Activated naive CD4-positive, alpha-beta T cell treated with anti-CD3 and anti-CD28 coated beads for 36 hours (primary cell): ENCODE measurements around the gene KLHL20. TPM values are rescaled to one million over a fixed set of nuclear protein-coding genes. Genes with fewer than 3 reads are reported as not detected.
"Not testable (repeated sequence)": the region's sequence is repeated elsewhere in the genome, so short reads cannot be mapped to it uniquely, and the experiment has no call there.

Experiments
- CTCF ChIA-PET: fragments of 350-600 bp; sonication (Branson Sonifier 250); formaldehyde crosslinking; loops from one replicate; lab custom pipeline; 2021; ENCODE audit warnings: antibody characterized with exemption; lab: Charles Lee
- DNase-seq: peaks from one replicate; pipeline ENCODE4 v3.0.0-alpha.2; 2020
- H3K27ac Mint-ChIP-seq: one replicate; pipeline ENCODE4 v1.8.0; 2021; ENCODE audit warnings: mild to moderate bottlenecking, mixed read lengths
- H3K27me3 Mint-ChIP-seq: one replicate; pipeline ENCODE4 v1.8.0; 2021; ENCODE audit warnings: low read depth, mixed read lengths
- H3K36me3 Mint-ChIP-seq: one replicate; pipeline ENCODE4 v1.8.0; 2021; ENCODE audit warnings: low read depth, mixed read lengths
- H3K4me1 Mint-ChIP-seq: one replicate; pipeline ENCODE4 v1.8.0; 2021; ENCODE audit warnings: low read depth, mixed read lengths
- H3K4me3 Mint-ChIP-seq: one replicate; pipeline ENCODE4 v1.8.0; 2021; ENCODE audit warnings: mild to moderate bottlenecking, moderate library complexity, mixed read lengths
- H3K9me3 Mint-ChIP-seq: one replicate; pipeline ENCODE4 v1.8.0; 2021; ENCODE audit warnings: mixed read lengths
- intact Hi-C: fragments of 100-400 bp; cut with micrococcal nuclease; formaldehyde crosslinking; loops from one replicate; pipeline ENCODE4 v1.15.1; 2023
- total RNA-seq, 2 experiments: library from RNA; stranded (reverse); gene quantifications; one replicate each; pipeline ENCODE4 v1.2.3, GENCODE V29; 2021

KLHL20 gene, protein sequence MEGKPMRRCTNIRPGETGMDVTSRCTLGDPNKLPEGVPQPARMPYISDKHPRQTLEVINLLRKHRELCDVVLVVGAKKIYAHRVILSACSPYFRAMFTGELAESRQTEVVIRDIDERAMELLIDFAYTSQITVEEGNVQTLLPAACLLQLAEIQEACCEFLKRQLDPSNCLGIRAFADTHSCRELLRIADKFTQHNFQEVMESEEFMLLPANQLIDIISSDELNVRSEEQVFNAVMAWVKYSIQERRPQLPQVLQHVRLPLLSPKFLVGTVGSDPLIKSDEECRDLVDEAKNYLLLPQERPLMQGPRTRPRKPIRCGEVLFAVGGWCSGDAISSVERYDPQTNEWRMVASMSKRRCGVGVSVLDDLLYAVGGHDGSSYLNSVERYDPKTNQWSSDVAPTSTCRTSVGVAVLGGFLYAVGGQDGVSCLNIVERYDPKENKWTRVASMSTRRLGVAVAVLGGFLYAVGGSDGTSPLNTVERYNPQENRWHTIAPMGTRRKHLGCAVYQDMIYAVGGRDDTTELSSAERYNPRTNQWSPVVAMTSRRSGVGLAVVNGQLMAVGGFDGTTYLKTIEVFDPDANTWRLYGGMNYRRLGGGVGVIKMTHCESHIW
- total RNA-seq: 10 to 100 TPM; 13.0 to 14.9 TPM

DNA sequence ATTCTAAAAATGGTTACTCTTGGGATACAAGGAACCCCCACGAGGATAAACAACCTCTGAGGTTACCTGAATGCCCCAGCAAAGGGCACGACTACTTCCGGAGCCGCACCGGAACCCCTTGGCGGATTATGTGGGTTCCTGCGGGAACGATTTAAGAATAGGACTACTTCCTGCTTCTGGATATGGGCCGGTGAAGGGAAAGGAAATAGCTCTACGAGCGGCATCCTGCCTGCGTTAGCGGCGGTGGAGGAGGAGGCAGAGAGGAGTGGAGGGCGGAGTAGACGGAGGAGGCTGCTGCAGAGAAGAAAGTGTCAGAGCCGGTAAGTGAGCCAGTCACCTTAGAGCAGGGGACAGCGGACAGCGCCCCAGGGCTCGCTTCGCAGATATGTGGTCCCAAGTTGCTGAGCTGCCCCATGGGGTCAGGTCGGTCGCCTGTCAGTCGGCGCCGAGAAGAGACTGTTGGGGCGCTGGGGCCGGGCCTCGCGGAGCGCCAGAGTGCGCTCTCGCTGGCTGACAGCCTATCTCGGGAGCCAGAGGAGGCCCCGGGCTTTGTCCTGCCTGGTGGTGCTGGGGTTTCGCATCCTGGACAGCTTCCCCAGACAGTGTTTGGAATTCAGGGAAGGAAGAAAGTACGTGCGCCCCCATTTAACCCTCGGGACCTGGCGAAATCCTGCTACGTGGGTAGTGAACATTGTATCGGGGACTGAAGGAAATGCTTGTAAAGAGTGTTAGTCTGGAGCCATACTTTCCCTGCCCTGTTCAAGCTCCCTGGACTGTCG lies at the start of gene KLHL20:
KLHL20 (plus strand) TSS at position 223 of the 779 bp plus-strand sequence. CDS start 1,063 bp downstream, outside the sequence.
- CTCF ChIA-PET: interaction anchor here (1.2 to 1.5 kb wide), 6 partner anchors 8 to 285 kb away, joined by 3 to 4 read pairs (median 4); partner anchors contain the start of gene DARS2
- H3K4me3 Mint-ChIP-seq: peak within 1 kb of the TSS; percentile 97
- DNase-seq: peak; percentile 91
- peak within 1 kb of the TSS; percentile 96 for H3K27ac Mint-ChIP-seq
- intact Hi-C loops: loop anchor here (1.0 to 10.0 kb wide), 8 partner anchors 109 to 1284 kb away; partner anchors contain the start of genes CACYBP, CENPL, DARS2 and PRDX6
- no peaks in the 10 kb centered on the region for H3K36me3 Mint-ChIP-seq
- peaks cover 15% of the 10 kb centered on the region for H3K27me3 Mint-ChIP-seq
- H3K4me1 Mint-ChIP-seq: peaks cover 9% of the 10 kb centered on the region
- no peaks in the 10 kb centered on the region for H3K9me3 Mint-ChIP-seq

DNA sequence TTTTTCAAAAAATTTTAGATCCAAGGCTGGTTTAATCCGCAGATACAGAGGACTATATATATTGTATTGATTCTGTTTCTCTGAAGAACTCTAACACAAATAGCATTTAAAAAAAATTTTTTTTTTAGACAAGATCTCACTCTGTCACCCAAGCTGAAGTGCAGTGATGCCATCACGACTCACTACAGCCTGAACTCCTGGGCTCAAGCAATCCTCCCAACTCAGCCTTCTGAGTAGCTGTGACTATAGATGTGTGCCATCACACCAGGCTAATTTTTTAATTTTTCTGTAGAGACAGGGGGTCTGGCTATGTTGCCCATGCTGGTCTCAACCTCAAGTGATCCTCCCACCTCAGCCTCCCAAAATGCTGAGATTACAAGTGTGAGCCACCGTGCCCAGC lies 48.1 kb upstream of the KLHL20 start:
- no peak overlapping the region for H3K4me3 Mint-ChIP-seq
- no peaks in the 10 kb centered on the region for H3K9me3 Mint-ChIP-seq
- intact Hi-C loops: no loop called here
- peaks cover 30% of the 10 kb centered on the region for H3K27me3 Mint-ChIP-seq
- DNase-seq: no peak
- peaks cover 13% of the 10 kb centered on the region for H3K4me1 Mint-ChIP-seq
- peaks cover 2% of the 10 kb centered on the region for H3K36me3 Mint-ChIP-seq
- CTCF ChIA-PET: interaction anchor here (0.5 kb wide), 1 partner anchor 487 kb away, joined by 3 read pairs; no protein-coding TSS in a partner anchor
- no peak overlapping the region for H3K27ac Mint-ChIP-seq

DNA sequence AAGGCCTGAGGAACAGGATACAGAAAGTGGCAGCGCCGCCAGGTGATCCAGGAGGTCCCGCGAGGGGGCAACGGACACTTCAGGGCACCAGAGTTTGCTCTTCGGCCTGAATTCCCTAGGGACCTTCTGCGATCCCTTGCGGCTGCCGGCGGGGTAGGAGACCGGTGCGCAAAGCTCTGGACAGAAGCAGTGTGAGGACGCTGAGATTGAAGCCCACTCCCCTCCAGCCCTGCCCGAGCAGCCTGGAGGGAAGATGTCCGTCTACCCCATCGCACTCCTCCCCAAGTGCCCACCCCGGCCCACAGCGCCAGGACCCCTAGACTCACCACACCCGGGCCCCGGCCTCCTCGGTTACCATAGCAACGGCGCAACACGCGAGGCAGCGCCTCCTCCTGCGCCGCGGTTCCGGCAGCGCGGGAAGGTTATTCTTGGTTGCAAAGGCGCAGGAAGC lies 45.3 kb upstream of the KLHL20 start, which contains the start of gene ANKRD45:
ANKRD45 (minus strand) TSS at position 361 of the 451 bp plus-strand sequence. CDS start 10,433 bp downstream, outside the sequence.
- CTCF ChIA-PET: no interaction called here
- no peaks in the 10 kb centered on the region for H3K9me3 Mint-ChIP-seq
- peaks cover 30% of the 10 kb centered on the region for H3K27me3 Mint-ChIP-seq
- H3K27ac Mint-ChIP-seq: no peak within 1 kb of the TSS
- intact Hi-C loops: no loop called here
- peaks cover 13% of the 10 kb centered on the region for H3K4me1 Mint-ChIP-seq
- DNase-seq: peak; percentile 29
- peaks cover 2% of the 10 kb centered on the region for H3K36me3 Mint-ChIP-seq
- H3K4me3 Mint-ChIP-seq: peak within 1 kb of the TSS; percentile 53

DNA sequence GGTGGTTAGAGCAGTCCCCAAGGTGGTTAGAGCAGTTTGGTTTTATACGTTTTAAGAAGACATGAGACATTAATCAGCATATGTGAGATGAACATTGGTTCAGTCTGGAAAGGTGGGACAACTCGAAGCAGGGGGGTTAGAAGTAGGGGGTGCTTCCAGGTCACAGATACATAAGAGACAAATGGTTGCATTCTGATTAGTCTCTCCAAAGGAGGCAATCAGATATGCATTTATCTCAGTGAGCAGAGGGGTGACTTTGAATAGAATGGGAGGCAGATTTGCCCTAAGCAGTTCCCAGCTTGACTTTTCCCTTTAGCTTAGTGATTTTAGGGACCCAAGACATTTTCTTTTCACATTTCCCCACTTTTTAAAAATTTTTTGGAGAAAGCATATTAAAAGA lies 40.3 kb upstream of the KLHL20 start:
- H3K36me3 Mint-ChIP-seq, DNase-seq, H3K27ac Mint-ChIP-seq, H3K9me3 Mint-ChIP-seq, H3K4me3 Mint-ChIP-seq, CTCF ChIA-PET, intact Hi-C loops, H3K4me1 Mint-ChIP-seq: not testable (repeated sequence)
- peaks cover 13% of the 10 kb centered on the region for H3K27me3 Mint-ChIP-seq

DNA sequence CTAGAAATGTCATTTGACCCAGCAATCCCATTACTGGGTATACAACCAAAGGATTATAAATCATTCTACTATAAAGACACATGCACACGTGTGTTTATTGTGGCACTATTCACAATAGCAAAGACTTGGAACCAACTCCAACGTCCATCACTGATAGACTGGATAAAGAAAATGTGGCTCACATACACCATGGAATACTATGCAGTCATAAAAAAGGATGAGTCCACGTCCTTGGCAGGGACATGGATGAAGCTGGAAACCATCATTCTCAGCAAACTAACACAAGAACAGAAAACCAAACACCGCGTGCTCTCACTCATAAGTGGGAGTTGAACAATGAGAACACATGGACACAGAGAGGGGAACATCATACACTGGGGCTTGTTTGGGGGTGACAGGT lies 34.6 kb upstream of the KLHL20 start:
- H3K4me3 Mint-ChIP-seq, H3K9me3 Mint-ChIP-seq, H3K4me1 Mint-ChIP-seq, CTCF ChIA-PET, H3K27ac Mint-ChIP-seq, H3K36me3 Mint-ChIP-seq, H3K27me3 Mint-ChIP-seq, intact Hi-C loops, DNase-seq: not testable (repeated sequence)

DNA sequence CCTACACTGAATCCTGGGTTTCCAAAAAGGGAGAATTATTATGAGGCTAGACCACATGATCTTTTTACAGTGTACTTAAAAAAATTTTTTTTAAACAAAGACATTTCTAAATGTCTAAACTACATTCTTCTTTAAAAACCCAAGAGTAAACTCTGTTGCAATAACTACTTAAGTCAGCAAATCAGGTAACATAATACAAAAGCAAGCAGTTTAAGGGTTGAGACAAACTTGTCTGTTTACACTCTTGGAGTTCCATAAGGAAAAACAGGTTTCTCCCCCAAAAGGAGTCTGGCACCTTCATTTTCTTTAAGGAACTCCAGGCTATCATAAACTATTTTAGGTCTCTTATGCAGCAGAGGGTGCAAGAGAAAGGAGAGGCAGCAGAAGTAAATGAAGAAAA lies 32.6 kb upstream of the KLHL20 start:
- Mint-ChIP-seq H3K4me3 (no peak overlapping the region), H3K27ac (no peak overlapping the region), H3K9me3 (peaks cover 2% of the 10 kb centered on the region), H3K27me3 (no peaks in the 10 kb centered on the region), H3K4me1 (no peaks in the 10 kb centered on the region), H3K36me3 (no peaks in the 10 kb centered on the region)
- no peak for DNase-seq
- CTCF ChIA-PET: no interaction called here
- intact Hi-C loops: no loop called here

DNA sequence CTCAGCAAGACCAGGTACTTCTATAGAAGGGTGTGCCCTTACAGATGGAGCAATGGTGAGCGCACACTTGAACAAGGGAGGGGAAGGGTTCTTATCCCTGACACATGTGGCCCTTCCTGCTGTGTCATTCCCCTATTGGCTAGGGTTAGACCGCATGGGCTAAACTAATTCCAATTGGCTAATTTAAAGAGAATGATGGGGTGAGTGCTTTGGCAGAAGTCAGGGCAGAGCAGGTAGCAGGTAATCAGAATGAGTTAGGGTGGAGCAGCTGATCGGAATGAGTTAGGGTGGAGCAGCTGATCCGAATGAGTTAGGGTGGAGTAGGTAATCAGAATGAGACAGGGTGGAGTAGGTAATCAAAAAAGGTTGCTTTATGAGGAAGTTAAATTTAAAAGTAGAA lies 30.9 kb upstream of the KLHL20 start:
- intact Hi-C loops, H3K27ac Mint-ChIP-seq, H3K9me3 Mint-ChIP-seq: not testable (repeated sequence)

DNA sequence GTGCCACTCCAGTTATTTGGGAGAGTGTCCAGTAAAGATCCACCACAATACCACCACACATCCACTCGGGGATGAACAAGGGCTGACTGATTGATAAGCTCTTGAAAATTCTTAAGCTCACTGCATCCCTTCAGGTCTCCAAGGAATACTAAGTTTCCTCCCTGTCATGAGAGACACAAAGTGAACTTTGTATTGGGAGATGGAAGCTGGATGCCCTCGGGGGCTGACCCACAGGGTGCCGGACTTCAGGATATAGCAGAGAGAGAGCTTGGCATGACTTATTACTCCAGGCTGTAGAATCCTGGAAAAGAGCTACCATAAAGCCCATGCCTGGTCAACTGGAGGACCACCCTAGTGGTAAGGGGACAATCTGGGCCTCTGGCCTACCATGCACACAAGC lies 29.7 kb upstream of the KLHL20 start:
- H3K27ac Mint-ChIP-seq, H3K36me3 Mint-ChIP-seq, CTCF ChIA-PET, DNase-seq, H3K27me3 Mint-ChIP-seq, intact Hi-C loops, H3K4me1 Mint-ChIP-seq, H3K9me3 Mint-ChIP-seq, H3K4me3 Mint-ChIP-seq: not testable (repeated sequence)

More for the DNA sequence above, 30.9 kb upstream of the KLHL20 start:
- CTCF ChIA-PET, H3K36me3 Mint-ChIP-seq, H3K27me3 Mint-ChIP-seq, H3K4me1 Mint-ChIP-seq, DNase-seq, H3K4me3 Mint-ChIP-seq: not testable (repeated sequence)

DNA sequence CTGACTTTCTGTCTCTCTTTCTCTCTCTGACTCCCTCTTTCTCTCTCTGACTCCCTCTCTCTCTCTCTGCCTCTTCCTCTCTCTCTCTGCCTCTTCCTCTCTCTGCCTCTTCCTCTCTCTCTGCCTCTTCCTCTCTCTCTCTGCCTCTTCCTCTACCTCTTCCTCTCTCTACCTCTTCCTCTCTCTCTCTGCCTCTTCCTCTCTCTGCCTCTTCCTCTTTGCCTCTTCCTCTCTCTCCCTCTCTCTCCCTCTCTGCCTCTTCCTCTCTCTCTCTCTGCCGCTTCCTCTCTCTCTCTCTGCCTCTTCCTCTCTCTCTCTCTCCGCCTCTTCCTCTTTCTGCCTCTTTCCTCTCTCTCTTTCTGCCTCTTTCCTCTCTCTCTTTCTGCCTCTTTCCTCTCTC lies 26.5 kb upstream of the KLHL20 start:
- H3K4me1 Mint-ChIP-seq: peaks cover 4% of the 10 kb centered on the region
- H3K9me3 Mint-ChIP-seq: no peaks in the 10 kb centered on the region
- DNase-seq: no peak
- CTCF ChIA-PET: no interaction called here
- no peaks in the 10 kb centered on the region for H3K36me3 Mint-ChIP-seq
- intact Hi-C loops: no loop called here
- H3K4me3 Mint-ChIP-seq: no peak overlapping the region
- no peaks in the 10 kb centered on the region for H3K27me3 Mint-ChIP-seq
- H3K27ac Mint-ChIP-seq: no peak overlapping the region

DNA sequence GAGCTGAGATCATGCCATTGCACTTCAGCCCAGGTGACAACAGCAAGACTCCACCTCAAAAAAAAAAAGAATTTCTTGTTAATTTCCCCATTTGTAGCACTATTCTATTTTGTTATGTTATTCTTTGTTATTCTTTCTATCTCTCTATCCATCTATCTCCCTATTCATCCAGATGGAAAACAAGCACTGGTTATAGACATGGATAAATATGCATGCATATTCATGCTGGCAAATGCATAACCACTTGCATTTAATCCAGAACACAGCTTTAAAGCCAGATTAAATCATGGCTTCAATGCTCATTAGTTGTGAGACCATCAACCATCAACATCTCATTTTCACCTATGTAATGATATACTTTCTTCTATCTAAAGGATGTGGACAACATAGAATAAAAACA lies 21.5 kb upstream of the KLHL20 start:
- CTCF ChIA-PET: interaction anchor here (0.6 to 0.8 kb wide), 2 partner anchors 221 to 263 kb away, joined by 3 to 4 read pairs; no protein-coding TSS in a partner anchor
- H3K9me3 Mint-ChIP-seq: no peaks in the 10 kb centered on the region

DNA sequence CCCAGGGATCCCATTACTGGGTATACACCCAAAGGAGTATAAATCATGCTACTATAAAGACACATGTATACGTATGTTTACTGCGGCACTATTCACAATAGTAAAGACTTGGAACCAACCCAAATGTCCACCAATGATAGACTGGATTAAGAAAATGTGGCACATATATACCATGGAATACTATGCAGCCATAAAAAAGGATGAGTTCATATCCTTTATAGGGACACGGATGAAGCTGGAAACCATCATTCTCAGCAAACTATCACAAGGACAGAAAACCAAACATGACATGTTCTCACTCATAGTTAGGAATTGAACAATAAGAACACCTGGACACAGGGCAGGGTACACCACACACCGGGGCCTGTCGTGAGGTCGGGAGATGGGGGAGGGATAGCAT lies 13.5 kb upstream of the KLHL20 start:
- DNase-seq, H3K36me3 Mint-ChIP-seq, H3K27ac Mint-ChIP-seq, CTCF ChIA-PET, H3K9me3 Mint-ChIP-seq, intact Hi-C loops, H3K4me1 Mint-ChIP-seq, H3K4me3 Mint-ChIP-seq: not testable (repeated sequence)
- peaks cover 17% of the 10 kb centered on the region for H3K27me3 Mint-ChIP-seq

More for the DNA sequence above, 21.5 kb upstream of the KLHL20 start:
- Mint-ChIP-seq H3K27ac (no peak overlapping the region), H3K27me3 (peaks cover 18% of the 10 kb centered on the region), H3K4me1 (peaks cover 2% of the 10 kb centered on the region), H3K36me3 (no peaks in the 10 kb centered on the region), H3K4me3 (no peak overlapping the region)
- intact Hi-C loops: no loop called here
- DNase-seq: no peak

DNA sequence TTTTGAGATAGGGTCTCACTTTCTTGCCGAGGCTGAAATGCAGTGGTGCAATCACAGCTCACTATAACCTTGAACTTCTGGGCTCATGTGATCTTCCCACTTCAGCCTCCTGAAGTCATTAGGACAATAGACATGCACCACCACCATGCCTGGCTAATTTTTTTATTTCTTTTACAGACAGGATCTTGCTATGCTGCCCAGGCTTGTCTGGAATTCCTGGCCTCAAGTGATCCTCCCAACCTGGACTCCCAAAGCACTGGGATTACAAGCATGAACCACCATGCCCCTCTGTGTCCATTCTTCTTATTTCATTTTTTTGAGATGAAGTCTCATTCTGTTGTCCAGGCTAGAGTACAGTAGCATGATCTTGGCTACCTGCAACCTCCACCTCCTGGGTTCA lies 12.0 kb upstream of the KLHL20 start:
- H3K27ac Mint-ChIP-seq: no peak overlapping the region
- DNase-seq: no peak
- CTCF ChIA-PET: interaction anchor here (1.5 kb wide), 1 partner anchor 271 kb away, joined by 4 read pairs; no protein-coding TSS in a partner anchor

More for the DNA sequence above, 12.0 kb upstream of the KLHL20 start:
- Mint-ChIP-seq H3K9me3 (peaks cover 2% of the 10 kb centered on the region), H3K36me3 (no peaks in the 10 kb centered on the region), H3K4me3 (no peak overlapping the region), H3K27me3 (peaks cover 9% of the 10 kb centered on the region), H3K4me1 (no peaks in the 10 kb centered on the region)
- intact Hi-C loops: no loop called here
